Measurements from ENCODE around the gene EPC1. TPM values are rescaled to one million over a fixed set of nuclear protein-coding genes. Genes with fewer than 3 reads are reported as not detected.
"Not testable (repeated sequence)": the region's sequence is repeated elsewhere in the genome, so short reads cannot be mapped to it uniquely, and the experiment has no call there.

EPC1 gene
- total RNA-seq, 2 donors from 2014 or later: 178 to 189 TPM

GRCh38 chr10:32362571-32362970, 15.6 kb upstream of the EPC1 start:
- Mint-ChIP-seq H3K4me3 (peak overlapping the region; percentile 66), H3K4me1 (peaks cover 44% of the 10 kb centered on the region), H3K27ac (peak overlapping the region; percentile 83), H3K27me3 (no peaks in the 10 kb centered on the region), H3K36me3 (ENCODE audit: low read depth) (no peaks in the 10 kb centered on the region)
- DNase-seq (no peak), ATAC-seq (no peak)
- H3K9me3 ChIP-seq (ENCODE audit: control insufficient read depth, low read length, poor library complexity, severe bottlenecking): no peaks in the 10 kb centered on the region

- peak overlapping the region; percentile 83 for H3K27ac Mint-ChIP-seq
- no peaks in the 10 kb centered on the region for H3K27me3 Mint-ChIP-seq
- peaks cover 55% of the 10 kb centered on the region for H3K4me1 Mint-ChIP-seq
- no peaks in the 10 kb centered on the region for H3K9me3 ChIP-seq (ENCODE audit: control insufficient read depth, low read length, poor library complexity, severe bottlenecking)
- H3K36me3 Mint-ChIP-seq (ENCODE audit: low read depth): peaks cover 3% of the 10 kb centered on the region
- no peak overlapping the region for H3K4me3 Mint-ChIP-seq
- ATAC-seq: no peak
- DNase-seq: no peak
These were observed 13.9 kb upstream of the EPC1 start for GRCh38 chr10:32360884-32361283.

- Mint-ChIP-seq H3K36me3 (ENCODE audit: low read depth) (peaks cover 5% of the 10 kb centered on the region), H3K4me3 (no peak overlapping the region), H3K27me3 (no peaks in the 10 kb centered on the region), H3K4me1 (peaks cover 54% of the 10 kb centered on the region), H3K27ac (peak overlapping the region; percentile 30)
- no peak for DNase-seq
- H3K9me3 ChIP-seq (ENCODE audit: control insufficient read depth, low read length, poor library complexity, severe bottlenecking): no peaks in the 10 kb centered on the region
- ATAC-seq: no peak
These were observed 13.3 kb upstream of the EPC1 start for GRCh38 chr10:32360241-32360640.

GRCh38 chr10:32357056-32357735, 10.2 kb upstream of the EPC1 start:
- no peaks in the 10 kb centered on the region for H3K27me3 Mint-ChIP-seq
- ATAC-seq (peak; percentile 81), DNase-seq (no peak)
- H3K36me3 Mint-ChIP-seq (ENCODE audit: low read depth): peaks cover 5% of the 10 kb centered on the region
- H3K4me1 Mint-ChIP-seq: peaks cover 56% of the 10 kb centered on the region
- H3K4me3 Mint-ChIP-seq: peak overlapping the region; percentile 76
- H3K27ac Mint-ChIP-seq: peak overlapping the region; percentile 91
- no peaks in the 10 kb centered on the region for H3K9me3 ChIP-seq (ENCODE audit: control insufficient read depth, low read length, poor library complexity, severe bottlenecking)

- H3K4me1 Mint-ChIP-seq: peaks cover 54% of the 10 kb centered on the region
- not testable (repeated sequence) for H3K9me3 ChIP-seq (ENCODE audit: control insufficient read depth, low read length, poor library complexity, severe bottlenecking); DNase-seq; H3K27me3 Mint-ChIP-seq; H3K4me3 Mint-ChIP-seq; ATAC-seq
- peaks cover 13% of the 10 kb centered on the region for H3K36me3 Mint-ChIP-seq (ENCODE audit: low read depth)
- H3K27ac Mint-ChIP-seq: peak overlapping the region; percentile 97
These were observed 7.7 kb upstream of the EPC1 start for GRCh38 chr10:32354690-32355089.

GRCh38 chr10:32350811-32351350, 3.9 kb upstream of the EPC1 start:
- Mint-ChIP-seq H3K27ac (peak overlapping the region; percentile 83), H3K4me3 (peak overlapping the region; percentile 28), H3K4me1 (peaks cover 52% of the 10 kb centered on the region), H3K36me3 (ENCODE audit: low read depth) (peaks cover 10% of the 10 kb centered on the region), H3K27me3 (no peaks in the 10 kb centered on the region)
- DNase-seq (no peak), ATAC-seq (no peak)
- H3K9me3 ChIP-seq (ENCODE audit: control insufficient read depth, low read length, poor library complexity, severe bottlenecking): no peaks in the 10 kb centered on the region

GRCh38 chr10:32349968-32350738, 3.2 kb upstream of the EPC1 start:
- ATAC-seq (no peak), DNase-seq (no peak)
- Mint-ChIP-seq H3K4me3 (peak overlapping the region; percentile 19), H3K36me3 (ENCODE audit: low read depth) (peaks cover 8% of the 10 kb centered on the region), H3K27me3 (no peaks in the 10 kb centered on the region), H3K4me1 (peaks cover 49% of the 10 kb centered on the region), H3K27ac (peak overlapping the region; percentile 83)
- H3K9me3 ChIP-seq (ENCODE audit: control insufficient read depth, low read length, poor library complexity, severe bottlenecking): no peaks in the 10 kb centered on the region

GRCh38 chr10:32349199-32349585, 2.2 kb upstream of the EPC1 start:
- H3K4me3 Mint-ChIP-seq: no peak overlapping the region
- H3K27ac Mint-ChIP-seq: no peak overlapping the region
- H3K9me3 ChIP-seq (ENCODE audit: control insufficient read depth, low read length, poor library complexity, severe bottlenecking): no peaks in the 10 kb centered on the region
- peaks cover 48% of the 10 kb centered on the region for H3K4me1 Mint-ChIP-seq
- H3K27me3 Mint-ChIP-seq: no peaks in the 10 kb centered on the region
- ATAC-seq: no peak
- H3K36me3 Mint-ChIP-seq (ENCODE audit: low read depth): peaks cover 8% of the 10 kb centered on the region
- no peak for DNase-seq

GRCh38 chr10:32348297-32349198, 1.6 kb upstream of the EPC1 start:
- ATAC-seq: no peak
- Mint-ChIP-seq H3K36me3 (ENCODE audit: low read depth) (peaks cover 8% of the 10 kb centered on the region), H3K4me3 (peak overlapping the region; percentile 92), H3K27ac (peak overlapping the region; percentile 74), H3K27me3 (no peaks in the 10 kb centered on the region), H3K4me1 (peaks cover 47% of the 10 kb centered on the region)
- no peak for DNase-seq
- H3K9me3 ChIP-seq (ENCODE audit: control insufficient read depth, low read length, poor library complexity, severe bottlenecking): no peaks in the 10 kb centered on the region

- H3K36me3 Mint-ChIP-seq (ENCODE audit: low read depth): peaks cover 8% of the 10 kb centered on the region
- H3K9me3 ChIP-seq (ENCODE audit: control insufficient read depth, low read length, poor library complexity, severe bottlenecking): no peaks in the 10 kb centered on the region
- peak overlapping the region; percentile 92 for H3K4me3 Mint-ChIP-seq
- peak; percentile 5 for ATAC-seq
- peaks cover 41% of the 10 kb centered on the region for H3K4me1 Mint-ChIP-seq
- DNase-seq: peak in 1 of 3 donors; percentile 36
- H3K27me3 Mint-ChIP-seq: no peaks in the 10 kb centered on the region
- peak overlapping the region; percentile 97 for H3K27ac Mint-ChIP-seq
These were observed 535 bp upstream of the EPC1 start for GRCh38 chr10:32347363-32348022.

GRCh38 chr10:32346134-32346550, 816 bp downstream of the EPC1 start:
- DNase-seq (peak; percentile 92 to 94 (median 94)), ATAC-seq (peak; percentile 87)
- no peaks in the 10 kb centered on the region for H3K27me3 Mint-ChIP-seq
- H3K9me3 ChIP-seq (ENCODE audit: control insufficient read depth, low read length, poor library complexity, severe bottlenecking): no peaks in the 10 kb centered on the region
- H3K4me3 Mint-ChIP-seq: peak overlapping the region; percentile 92
- H3K27ac Mint-ChIP-seq: peak overlapping the region; percentile 97
- H3K4me1 Mint-ChIP-seq: peaks cover 47% of the 10 kb centered on the region
- peaks cover 8% of the 10 kb centered on the region for H3K36me3 Mint-ChIP-seq (ENCODE audit: low read depth)

- peaks cover 52% of the 10 kb centered on the region for H3K4me1 Mint-ChIP-seq
- H3K4me3 Mint-ChIP-seq: peak overlapping the region; percentile 73
- H3K27me3 Mint-ChIP-seq: no peaks in the 10 kb centered on the region
- H3K9me3 ChIP-seq (ENCODE audit: control insufficient read depth, low read length, poor library complexity, severe bottlenecking): no peaks in the 10 kb centered on the region
- H3K27ac Mint-ChIP-seq: peak overlapping the region; percentile 90
- no peaks in the 10 kb centered on the region for H3K36me3 Mint-ChIP-seq (ENCODE audit: low read depth)
- no peak for ATAC-seq
- no peak for DNase-seq
These were observed 5.4 kb downstream of the EPC1 start for GRCh38 chr10:32341596-32341995.

Data from T-helper 17 cell (primary cell).